NK-92 (cell line): ENCODE data around the gene BAZ1B.
"Not testable (repeated sequence)": the region's sequence is repeated elsewhere in the genome, so short reads cannot be mapped to it uniquely, and the experiment has no call there.

Experiments used
- DNase-seq: peaks from one replicate; lab custom pipeline; 2025; ENCODE audit not compliant: unreplicated experiment; lab: John Stamatoyannopoulos, UW

Gene BAZ1B

DNA sequence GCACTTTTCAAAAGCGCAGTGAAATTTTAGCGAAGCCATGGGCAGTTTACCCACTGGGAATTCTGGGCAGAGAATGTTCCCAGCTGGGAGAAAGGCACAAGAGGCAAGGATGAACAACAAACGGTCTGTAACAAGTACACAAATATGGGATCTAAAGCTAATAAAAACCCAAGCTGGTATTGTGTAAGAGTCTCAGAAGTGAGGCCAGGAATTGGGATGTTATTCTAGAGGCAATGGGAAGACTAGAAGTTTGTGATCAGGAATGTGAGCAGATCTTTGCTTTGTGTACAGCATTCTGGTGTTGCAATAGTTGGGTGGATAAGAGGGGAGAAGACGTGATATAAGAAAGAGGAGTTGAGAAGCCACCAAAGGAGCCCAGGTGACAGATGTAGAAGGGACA lies 73.5 kb downstream of the BAZ1B start:
- no peak for DNase-seq

DNA sequence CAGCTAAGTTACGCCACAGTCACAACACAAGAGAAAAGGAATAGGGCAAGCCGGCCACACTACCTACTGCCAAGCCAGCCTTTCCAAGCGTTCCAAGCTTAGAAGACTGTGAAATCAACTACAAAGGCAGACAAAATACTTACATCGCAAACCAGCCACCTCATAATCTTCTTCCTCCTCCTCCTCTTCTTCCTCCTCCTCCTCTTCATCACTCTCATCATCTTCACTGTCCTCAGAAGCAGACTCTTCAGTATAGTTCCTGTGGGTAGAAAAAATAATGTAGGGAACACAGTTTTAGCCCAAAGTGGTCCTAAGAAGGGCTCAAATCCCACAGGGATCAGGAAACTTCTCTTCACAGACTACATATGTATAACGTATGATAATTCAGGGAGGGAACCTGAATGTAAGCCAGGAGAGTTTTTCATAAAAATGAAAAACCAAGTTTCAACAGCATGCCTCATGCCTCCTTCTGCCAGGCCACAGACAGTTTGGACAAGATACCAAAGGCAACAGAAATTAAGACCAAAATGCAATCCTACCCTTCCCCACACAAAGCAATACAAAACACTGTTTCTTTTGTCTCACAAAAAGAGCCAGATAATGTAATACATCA lies 74.9 kb downstream of the BAZ1B start:
- no peak for DNase-seq

GRCh38 chr7:73446682-73447081 lies 75.4 kb downstream of the BAZ1B start:
- DNase-seq: no peak

- no peak for DNase-seq
Measured at GRCh38 chr7:73443548-73444255, 78.4 kb downstream of the BAZ1B start.

DNA sequence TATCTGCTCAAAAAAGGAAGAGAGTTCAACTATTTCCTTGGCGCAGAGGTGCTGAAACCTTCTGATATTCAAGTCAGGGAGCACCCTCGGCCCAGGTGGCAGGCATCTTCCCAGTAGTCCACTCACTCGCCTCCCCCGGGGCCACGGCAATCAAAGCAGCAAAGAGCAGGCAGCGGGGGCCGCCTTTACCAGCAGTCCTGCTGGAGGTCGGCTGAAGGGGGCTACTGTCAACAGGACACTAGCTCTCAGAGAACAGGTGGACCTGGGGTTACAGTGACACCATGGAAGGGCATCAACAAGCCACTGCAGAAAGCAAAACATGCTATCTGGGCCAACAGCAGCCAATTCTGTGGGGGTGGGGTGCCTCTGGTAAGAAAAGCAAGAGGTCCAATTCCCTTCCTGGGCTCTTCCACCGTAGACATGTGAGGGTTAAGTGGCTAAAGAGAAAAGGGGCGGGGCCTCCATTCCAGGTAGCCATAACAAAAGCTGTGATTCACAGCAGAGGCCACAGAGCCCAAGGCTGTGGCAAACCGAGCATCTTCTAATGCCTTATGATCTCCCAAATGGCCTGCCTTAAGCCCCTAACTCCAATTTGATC lies 79.1 kb downstream of the BAZ1B start:
- no peak for DNase-seq

DNA sequence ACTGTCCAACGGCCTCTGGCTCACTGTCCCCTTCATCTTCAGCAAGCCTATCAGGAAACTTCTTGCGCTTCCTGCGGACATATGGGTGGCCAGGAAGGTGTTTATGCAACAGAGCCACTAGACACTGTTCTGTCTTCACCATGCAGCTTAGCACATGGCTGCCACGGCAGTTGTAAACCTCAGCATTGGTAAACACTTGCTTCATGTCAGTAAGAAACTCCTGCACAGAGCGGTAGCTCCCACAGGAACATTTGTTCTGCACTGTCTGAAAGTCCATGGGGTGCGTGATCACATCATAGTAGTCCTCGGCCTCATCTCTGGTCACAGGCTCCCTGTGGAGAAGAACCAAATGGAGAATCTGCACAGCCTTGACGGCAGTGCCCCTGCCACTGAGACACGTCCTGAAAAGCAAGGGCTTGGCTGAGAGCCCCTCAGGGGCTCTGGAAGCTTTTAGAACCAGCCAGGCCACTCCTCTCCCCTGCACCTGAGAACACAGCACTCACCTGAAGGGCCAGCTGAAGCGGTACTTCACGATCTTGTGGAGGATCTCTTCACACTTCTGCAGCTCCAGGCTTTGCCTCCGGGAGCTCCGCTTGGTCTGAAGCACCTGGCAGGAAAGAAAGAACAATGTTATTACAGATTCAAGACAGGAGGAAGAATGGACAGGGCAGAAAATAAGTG lies 79.7 kb downstream of the BAZ1B start:
- DNase-seq: no peak

DNA sequence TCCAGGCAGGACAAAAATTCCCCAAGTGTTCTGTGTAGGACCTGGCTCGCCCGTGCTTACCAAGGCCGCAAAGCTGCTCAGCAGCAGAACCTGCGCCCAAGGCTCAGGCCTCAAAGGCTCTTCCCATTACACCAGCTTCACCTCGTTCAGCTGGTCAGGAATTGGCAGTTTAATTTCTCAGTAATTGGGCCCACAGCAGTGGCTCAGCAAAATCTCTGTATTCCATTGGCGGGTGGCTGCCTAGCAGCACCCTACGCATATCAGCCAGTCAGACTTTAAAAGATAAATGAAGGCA lies 82.7 kb downstream of the BAZ1B start:
- DNase-seq: no peak

DNA sequence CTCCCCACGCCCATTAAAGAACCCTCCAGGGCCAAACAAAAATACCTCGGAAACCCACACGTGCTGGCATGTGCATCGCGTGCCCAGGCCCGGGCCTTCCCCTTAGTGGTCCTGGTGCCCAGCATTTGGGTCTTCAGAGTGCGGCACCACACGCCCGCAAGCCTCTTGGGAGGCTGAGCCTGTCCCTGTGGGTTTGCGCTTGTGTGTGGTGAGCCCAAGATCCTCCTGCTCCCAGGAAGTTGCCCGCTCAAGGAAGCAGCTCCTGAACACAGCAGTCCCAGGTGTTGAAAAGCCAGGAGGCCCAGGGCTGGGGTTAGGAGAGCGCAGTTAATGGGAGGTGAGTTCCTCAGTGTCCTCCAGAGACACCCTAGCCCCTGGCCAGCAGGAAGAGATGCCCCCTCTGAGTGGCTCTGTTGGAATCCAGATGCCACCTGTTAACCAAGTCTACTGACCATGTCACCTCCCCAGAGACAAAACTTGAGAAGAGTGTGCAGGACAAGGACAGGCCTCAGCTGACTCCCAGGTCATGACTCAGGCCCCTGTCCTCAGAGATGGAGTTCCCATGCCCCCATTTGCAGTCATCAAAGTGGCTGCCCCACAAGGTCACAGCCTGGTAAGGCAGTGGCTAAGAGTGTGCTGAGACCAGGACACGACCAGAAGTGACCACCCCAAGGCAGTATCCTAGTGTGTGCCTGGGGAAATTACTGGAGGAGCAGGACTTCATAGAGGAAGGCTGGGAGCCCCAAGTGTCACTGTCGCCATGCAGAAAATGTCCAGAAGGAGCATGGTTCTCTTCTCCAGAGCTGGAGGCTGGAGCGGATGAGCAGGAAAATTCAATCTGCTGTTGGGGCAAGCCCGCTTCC lies 83.3 kb downstream of the BAZ1B start:
- DNase-seq: no peak

- no peak for DNase-seq
Measured at GRCh38 chr7:73437621-73438416, 84.3 kb downstream of the BAZ1B start.

DNA sequence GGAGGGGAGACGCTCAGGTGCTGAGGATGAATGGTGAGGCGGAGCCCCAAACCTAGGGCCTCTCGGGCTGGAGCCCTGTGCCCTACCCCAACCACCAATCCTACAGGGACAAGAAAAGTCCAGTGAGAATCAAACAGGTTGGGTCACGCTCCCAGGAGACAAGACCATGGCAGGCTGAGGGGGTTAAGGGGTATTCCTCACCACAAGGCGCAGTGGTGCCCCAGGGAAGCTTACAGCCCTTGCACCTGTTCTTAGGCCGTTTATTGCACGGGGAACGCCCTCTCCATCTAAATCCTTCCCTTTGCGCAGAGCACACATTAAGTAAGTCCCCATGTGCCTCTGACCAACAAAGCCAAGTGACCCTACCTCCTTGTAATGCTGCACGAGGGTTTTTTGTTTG lies 85.0 kb downstream of the BAZ1B start:
- DNase-seq: no peak

- no peak for DNase-seq
Measured at GRCh38 chr7:73436031-73436929, 85.8 kb downstream of the BAZ1B start.

GRCh38 chr7:73435471-73436009 lies 86.6 kb downstream of the BAZ1B start:
- no peak for DNase-seq

DNA sequence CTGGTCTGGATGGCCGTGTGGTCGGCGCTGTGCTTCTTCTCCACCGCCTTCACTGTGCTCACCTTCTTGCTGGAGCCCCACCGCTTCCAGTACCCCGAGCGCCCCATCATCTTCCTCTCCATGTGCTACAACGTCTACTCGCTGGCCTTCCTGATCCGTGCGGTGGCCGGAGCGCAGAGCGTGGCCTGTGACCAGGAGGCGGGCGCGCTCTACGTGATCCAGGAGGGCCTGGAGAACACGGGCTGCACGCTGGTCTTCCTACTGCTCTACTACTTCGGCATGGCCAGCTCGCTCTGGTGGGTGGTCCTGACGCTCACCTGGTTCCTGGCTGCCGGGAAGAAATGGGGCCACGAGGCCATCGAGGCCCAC lies 87.4 kb downstream of the BAZ1B start:
- no peak for DNase-seq

DNA sequence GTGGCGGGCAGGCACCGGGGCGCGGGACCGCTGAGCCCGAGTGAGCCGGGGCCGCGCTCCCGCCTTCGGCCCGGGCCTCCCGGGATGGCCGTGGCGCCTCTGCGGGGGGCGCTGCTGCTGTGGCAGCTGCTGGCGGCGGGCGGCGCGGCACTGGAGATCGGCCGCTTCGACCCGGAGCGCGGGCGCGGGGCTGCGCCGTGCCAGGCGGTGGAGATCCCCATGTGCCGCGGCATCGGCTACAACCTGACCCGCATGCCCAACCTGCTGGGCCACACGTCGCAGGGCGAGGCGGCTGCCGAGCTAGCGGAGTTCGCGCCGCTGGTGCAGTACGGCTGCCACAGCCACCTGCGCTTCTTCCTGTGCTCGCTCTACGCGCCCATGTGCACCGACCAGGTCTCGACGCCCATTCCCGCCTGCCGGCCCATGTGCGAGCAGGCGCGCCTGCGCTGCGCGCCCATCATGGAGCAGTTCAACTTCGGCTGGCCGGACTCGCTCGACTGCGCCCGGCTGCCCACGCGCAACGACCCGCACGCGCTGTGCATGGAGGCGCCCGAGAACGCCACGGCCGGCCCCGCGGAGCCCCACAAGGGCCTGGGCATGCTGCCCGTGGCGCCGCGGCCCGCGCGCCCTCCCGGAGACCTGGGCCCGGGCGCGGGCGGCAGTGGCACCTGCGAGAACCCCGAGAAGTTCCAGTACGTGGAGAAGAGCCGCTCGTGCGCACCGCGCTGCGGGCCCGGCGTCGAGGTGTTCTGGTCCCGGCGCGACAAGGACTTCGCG lies 88.0 kb downstream of the BAZ1B start:
- no peak for DNase-seq

GRCh38 chr7:73432676-73433075 lies 89.4 kb downstream of the BAZ1B start:
- no peak for DNase-seq

DNA sequence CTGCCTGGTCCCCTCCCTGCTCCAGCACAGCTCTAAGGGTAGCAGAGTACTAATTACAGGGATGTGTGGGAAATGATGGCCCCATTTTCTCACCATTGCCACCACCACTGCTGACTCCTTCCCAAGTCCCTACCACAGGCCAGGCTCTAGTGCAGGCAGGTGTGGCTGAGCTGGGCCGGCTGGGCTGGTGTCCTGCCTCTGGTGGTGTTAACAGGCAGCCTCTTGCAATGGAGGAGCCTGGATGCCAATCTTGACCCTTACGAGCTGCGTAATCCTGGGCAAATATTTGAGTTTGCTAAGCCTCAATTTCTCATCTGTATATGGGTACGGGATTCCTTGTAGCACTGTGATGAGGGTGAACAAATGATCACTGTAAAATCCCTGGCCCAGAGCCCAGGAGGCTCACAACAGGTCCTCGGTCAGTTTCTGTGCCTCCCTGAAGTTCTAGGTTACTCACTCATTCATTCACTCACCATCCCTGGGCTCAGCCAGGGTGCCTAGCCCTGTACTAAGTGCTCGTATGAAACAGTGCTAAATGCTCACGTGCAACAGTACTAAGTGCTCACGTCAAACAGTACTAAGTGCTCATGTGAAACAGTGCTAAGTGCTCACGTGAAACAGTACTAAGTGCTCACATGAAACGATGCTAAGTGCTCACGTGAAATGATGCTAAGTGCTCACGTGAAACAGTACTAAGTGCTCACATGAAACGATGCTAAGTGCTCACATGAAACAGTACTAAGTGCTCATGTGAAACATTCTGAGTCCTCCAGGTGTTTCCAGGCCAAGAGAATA lies 90.9 kb downstream of the BAZ1B start:
- no peak for DNase-seq

DNA sequence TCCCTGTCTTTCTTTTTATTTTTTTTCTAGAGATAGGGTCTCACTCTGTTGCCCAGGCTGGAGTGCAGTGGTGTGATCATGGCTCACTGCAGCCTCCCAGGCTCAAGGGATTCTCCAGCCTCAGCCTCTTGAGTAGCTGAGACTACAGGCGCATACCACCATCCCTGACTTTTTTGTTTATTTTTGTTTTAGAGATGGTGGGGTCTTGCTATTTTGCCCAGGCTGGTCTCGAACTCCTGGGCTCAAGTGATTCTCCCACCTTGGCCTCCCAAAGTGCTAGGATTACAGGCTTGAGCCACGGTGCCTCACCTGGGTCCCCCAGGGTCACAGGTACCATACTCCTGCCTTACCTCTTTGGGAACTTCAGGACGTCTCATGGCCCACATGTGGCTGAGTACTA lies 91.6 kb downstream of the BAZ1B start:
- DNase-seq: not testable (repeated sequence)
